ENCODE measurements around the gene SLC5A4. TPM values are rescaled to one million over a fixed set of nuclear protein-coding genes. Genes with fewer than 3 reads are reported as not detected.

The SLC5A4 gene
- total RNA-seq, 3 donors from 2014 or later = 0.16 to 1.3 TPM; not detected in 1

DNA sequence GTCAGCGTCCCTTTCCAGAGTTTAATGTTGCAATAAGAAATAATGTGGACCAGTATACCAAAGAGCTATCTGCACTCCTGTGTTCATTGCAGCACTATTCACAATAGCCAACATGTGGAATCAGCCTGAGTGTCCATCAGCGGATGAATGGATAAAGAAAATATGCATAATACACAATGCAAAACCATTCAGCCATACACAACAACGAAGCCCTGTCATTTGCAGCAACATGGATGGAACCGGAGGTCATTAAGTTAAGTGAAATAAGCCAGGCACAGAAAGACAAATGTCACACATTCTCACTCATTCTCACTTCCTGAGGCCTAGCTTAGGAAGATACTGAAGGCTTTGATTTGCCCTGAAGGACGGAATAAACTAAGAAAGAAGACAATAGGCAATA is 22.1 kb downstream of the SLC5A4 start:
- no peaks in the 10 kb centered on the region for H3K4me1 ChIP-seq
- TF ChIP-seq POLR2A (IDR thresholded peaks at IDR 0.05) (no peak), CTCF (IDR thresholded peaks at IDR 0.05) (no peak), POLR2AphosphoS5 (IDR thresholded peaks at IDR 0.05) (no peak)
- H3K9me3 ChIP-seq = no peaks in the 10 kb centered on the region
- H3K36me3 ChIP-seq = no peaks in the 10 kb centered on the region
- H3K4me3 ChIP-seq = no peak overlapping the region
- intact Hi-C loops (cut with DNase I; ENCODE audit: low total_unique reads) = no loop called here
- H3K27ac ChIP-seq = no peak overlapping the region
- DNase-seq (ENCODE audit: low spot score in 2 of 2) = no peak
- H3K27me3 ChIP-seq = no peaks in the 10 kb centered on the region

GRCh38 chr22:32232191-32232830 is 22.8 kb downstream of the SLC5A4 start:
- TF ChIP-seq POLR2AphosphoS5 (IDR thresholded peaks at IDR 0.05) (no peak), POLR2A (IDR thresholded peaks at IDR 0.05) (no peak), CTCF (IDR thresholded peaks at IDR 0.05) (no peak)
- Histone ChIP-seq H3K27ac (no peak overlapping the region), H3K27me3 (no peaks in the 10 kb centered on the region), H3K36me3 (no peaks in the 10 kb centered on the region), H3K4me1 (no peaks in the 10 kb centered on the region), H3K4me3 (no peak overlapping the region), H3K9me3 (no peaks in the 10 kb centered on the region)
- intact Hi-C loops (cut with DNase I; ENCODE audit: low total_unique reads) = no loop called here
- DNase-seq (ENCODE audit: low spot score in 2 of 2) = no peak

- H3K27me3 ChIP-seq = no peaks in the 10 kb centered on the region
- no peak for DNase-seq (ENCODE audit: low spot score in 2 of 2)
- intact Hi-C loops (cut with DNase I; ENCODE audit: low total_unique reads) = no loop called here
- H3K4me3 ChIP-seq = no peak overlapping the region
- H3K9me3 ChIP-seq = no peaks in the 10 kb centered on the region
- H3K27ac ChIP-seq = no peak overlapping the region
- H3K36me3 ChIP-seq = no peaks in the 10 kb centered on the region
- no peaks in the 10 kb centered on the region for H3K4me1 ChIP-seq
- no peak for TF ChIP-seq POLR2A (IDR thresholded peaks at IDR 0.05)
- no peak for TF ChIP-seq POLR2AphosphoS5 (IDR thresholded peaks at IDR 0.05)
- TF ChIP-seq CTCF (IDR thresholded peaks at IDR 0.05) = no peak
Measured at GRCh38 chr22:32226326-32227104, 28.6 kb downstream of the SLC5A4 start.

GRCh38 chr22:32222991-32223390 is 32.2 kb downstream of the SLC5A4 start:
- DNase-seq (ENCODE audit: low spot score in 2 of 2) = no peak
- Histone ChIP-seq H3K9me3 (no peaks in the 10 kb centered on the region), H3K27me3 (no peaks in the 10 kb centered on the region), H3K36me3 (no peaks in the 10 kb centered on the region), H3K27ac (no peak overlapping the region), H3K4me3 (no peak overlapping the region), H3K4me1 (no peaks in the 10 kb centered on the region)
- intact Hi-C loops (cut with DNase I; ENCODE audit: low total_unique reads) = no loop called here
- TF ChIP-seq POLR2AphosphoS5 (IDR thresholded peaks at IDR 0.05) = no peak

- no peaks in the 10 kb centered on the region for H3K9me3 ChIP-seq
- H3K27ac ChIP-seq = no peak overlapping the region
- no peaks in the 10 kb centered on the region for H3K36me3 ChIP-seq
- intact Hi-C loops (cut with DNase I; ENCODE audit: low total_unique reads) = no loop called here
- DNase-seq (ENCODE audit: low spot score in 2 of 2) = no peak
- no peak overlapping the region for H3K4me3 ChIP-seq
- no peaks in the 10 kb centered on the region for H3K4me1 ChIP-seq
- H3K27me3 ChIP-seq = no peaks in the 10 kb centered on the region
- TF ChIP-seq POLR2AphosphoS5 (IDR thresholded peaks at IDR 0.05) (no peak), CTCF (IDR thresholded peaks at IDR 0.05) (no peak), POLR2A (IDR thresholded peaks at IDR 0.05) (no peak)
Measured at GRCh38 chr22:32219026-32219425, 36.1 kb downstream of the SLC5A4 start.
